CD4-positive, alpha-beta T cell treated with Interleukin-4 for 4 hours (primary cell): ENCODE measurements around the gene NAT10.
"Not testable (repeated sequence)": the region's sequence is repeated elsewhere in the genome, so short reads cannot be mapped to it uniquely, and the experiment has no call there.

Experiments used
- DNase-seq: peaks from one replicate; pipeline ENCODE4 v3.0.0-alpha.2; 2020

The NAT10 gene

DNA sequence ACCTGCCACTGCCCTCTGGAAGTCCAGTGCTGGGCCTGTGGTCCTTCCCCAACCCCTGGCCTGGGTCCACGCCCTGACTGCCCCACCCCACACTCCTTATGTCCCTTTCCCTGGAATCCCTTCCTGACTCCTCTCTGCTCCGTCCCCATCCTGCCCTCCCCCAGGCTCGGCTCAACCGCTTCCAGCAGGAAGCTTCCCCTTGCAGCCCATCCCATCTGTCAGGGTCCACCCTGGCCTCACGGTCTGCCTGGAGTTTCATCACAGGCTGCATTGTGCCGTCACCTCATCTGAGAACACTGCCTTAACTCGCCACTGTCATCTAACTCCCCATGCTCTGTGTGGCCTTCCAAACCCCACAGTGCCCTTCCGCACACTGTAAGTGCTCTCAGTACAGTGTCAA, 64.3 kb downstream of the NAT10 start:
- DNase-seq: no peak

GRCh38 chr11:34173050-34173449, 67.6 kb downstream of the NAT10 start:
- DNase-seq: no peak

DNA sequence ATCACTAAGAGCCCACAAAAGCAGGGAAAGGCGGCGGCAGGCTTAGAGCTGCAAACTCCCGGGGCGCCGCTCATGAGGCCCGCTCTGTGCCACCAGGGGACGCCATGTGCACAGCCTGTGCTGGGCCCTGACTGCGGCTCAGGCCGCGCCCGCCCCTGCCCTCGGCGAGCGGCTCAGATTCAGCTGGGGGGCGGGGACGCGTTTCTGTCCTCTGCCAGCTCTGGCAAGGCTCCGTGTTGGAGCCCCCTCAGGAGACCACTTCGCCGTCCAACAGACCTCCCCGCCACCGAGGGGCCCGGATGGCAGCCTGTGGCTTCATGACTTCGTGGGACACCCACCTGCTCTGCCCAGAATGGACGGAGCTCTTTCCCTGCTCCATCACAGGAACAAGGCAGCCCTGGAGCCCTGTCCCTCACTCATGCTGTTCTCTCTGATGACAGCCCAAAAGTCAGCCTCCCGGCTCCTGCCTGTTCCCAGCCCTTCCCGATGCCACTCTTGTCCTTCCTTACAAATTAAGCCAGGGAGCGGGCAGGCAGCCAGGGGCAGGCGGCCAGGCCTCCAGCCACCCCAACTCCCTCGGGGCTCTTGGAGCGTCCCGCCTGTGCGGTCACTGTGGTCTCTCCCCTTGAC, 69.1 kb downstream of the NAT10 start:
- DNase-seq: peak; percentile 64

- no peak for DNase-seq
These were observed 70.0 kb downstream of the NAT10 start for GRCh38 chr11:34175284-34176019.

GRCh38 chr11:34176751-34177209, 71.4 kb downstream of the NAT10 start:
- no peak for DNase-seq

DNA sequence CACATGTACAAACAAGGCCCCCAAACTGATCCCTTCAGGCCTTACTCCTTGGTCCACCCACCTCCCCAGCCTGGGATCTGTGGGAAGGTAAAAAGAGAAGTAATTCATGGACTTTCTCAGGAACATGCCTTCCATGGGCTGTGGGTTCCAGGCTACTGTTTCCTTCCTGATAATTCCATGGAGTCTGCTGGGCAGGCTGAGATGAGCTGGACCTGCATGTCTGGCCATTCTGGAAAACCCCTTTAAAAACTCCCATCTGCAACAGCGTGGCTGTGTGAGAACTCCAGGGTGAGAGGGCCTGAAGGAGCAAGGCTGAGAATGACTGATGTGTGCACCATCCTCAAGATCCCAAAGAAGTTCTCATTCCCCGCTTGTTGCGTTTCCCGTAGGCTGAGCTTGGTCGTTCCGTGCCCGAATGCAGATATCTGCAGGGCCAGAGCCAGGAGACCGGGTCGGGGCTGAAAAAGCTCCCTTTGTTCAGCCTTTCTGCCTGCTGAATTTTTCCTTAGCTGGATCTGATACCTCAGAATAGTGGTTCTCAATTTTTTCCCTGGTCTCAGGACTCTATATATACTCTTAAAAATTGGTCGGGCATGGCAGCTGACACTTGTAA, 72.9 kb downstream of the NAT10 start:
- DNase-seq: no peak

DNA sequence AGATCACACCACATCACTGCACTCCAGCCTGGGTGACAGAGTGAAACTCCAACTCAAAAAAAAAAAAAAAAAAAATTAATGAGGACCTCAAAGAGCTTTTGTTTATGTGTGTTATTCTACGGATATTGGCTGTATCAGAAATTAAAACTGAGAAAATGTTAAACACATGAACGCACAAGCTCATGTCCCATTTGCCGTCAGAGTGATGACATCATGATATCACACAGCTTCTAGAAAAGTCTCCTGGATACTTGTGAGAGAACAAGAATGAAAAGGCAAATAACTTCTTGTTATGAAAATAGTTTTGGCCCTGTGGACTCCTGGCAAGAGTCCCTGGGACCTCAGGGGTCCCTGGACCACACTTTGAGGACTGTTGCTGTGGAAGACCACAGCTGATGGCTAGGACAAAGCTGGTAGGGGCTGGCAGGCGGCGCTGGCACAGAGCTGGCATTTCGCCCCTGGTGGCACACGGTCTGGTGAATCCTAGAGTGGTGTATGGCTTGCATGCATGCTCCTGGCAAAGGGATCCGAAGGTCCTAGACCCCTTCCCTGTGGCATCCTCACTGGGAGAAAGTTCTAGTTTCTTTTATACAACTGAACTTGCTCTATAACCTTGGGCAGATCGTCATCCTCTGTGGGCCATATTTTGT, 73.7 kb downstream of the NAT10 start:
- no peak for DNase-seq

DNA sequence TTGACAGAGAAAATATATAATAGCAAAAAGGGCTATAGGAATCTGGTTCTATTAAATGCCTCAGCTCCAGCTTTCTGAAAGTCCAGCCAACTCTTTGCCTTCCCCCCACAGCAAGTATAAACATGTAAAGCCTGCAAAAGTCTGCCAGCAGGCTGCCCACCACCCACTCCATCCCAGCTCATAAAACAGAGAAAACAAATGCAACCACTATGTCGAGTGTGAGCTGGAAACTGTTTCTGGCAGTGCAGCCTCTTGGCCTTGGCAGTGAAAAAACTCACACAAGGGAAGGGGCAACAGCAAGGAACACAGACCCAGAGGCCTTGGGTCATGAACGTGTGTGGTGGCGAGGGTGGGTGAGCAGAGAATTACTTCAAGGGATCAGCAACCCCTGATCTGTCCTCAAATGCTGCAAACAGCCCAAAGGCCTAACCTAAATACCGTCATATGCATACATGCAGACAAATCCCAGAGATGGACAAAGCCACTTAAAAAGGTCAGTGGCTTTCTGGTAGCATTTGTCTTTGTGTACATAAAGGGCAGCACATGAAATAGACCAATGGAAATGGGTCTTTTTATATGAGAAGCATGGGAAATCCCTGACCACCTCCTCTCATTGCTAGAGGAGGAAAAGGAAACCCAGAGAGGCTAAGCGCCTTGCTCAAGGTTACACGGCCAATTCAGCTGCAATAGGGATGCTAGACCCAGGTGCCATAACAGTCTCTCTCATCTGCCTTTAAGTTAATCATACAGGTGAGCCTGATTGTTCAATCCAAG, 74.8 kb downstream of the NAT10 start:
- no peak for DNase-seq

DNA sequence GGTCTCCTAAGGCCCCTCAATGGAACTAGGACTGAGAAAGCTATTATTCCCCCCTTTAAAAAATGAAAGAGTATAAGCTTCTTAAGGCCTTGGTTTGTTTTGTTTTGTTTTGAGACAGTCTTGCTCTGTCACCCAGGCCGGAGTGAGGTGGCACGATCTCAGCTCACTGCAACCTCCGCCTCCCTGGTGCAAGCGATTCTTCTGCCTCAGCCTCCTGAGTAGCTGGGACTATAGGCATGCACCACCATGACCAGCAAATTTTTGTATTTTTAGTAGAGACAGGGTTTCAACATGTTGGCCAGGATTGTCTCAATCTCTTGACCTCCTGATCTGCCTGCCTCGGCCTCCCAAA, 75.4 kb downstream of the NAT10 start:
- not testable (repeated sequence) for DNase-seq

DNA sequence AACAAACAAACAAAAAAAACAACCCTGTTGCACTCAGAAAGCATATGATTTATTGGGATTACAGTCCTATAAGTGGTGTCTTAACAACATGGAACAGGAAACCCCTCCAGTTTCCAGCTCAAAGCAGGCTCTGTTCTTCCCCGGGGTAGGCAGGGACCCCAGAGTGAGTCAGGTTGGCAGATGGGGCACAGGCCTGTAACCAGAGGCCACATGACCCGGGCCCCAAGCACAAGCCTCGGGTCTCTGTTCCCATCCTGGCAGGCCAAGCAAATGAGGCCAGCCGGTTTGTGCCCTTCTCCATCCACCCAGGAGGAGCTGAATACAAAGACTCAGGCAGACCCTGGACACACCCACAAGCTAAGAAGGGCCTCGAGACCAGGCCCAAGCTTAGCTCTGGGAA, 75.8 kb downstream of the NAT10 start:
- DNase-seq: no peak

DNA sequence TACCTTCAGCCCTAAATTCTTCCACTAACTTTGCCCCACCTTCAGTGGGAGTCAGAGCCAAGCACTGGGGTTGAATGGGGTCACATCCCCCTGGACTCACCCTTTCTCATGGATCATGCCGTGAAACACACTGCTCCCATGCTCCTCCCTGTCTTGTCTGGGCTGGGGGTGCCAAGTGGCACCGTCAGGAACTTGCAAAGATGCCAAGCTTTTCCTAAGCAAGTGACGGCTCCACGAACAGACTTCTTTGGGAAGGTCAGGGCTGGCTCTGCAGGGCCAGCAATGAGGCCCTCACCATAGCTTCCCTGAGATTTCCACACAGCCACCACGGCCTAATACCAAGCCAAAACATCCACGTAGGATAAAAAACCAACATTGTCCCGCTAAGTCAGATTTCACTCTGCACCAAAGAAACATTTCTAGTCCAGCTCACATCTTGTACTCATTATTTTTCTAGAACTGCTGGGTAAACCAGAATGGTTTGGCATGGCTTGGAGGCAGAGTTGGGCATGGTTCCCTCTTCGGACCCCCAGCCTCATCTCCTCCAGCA, 76.5 kb downstream of the NAT10 start:
- DNase-seq: no peak

- DNase-seq: no peak
These were observed 77.0 kb downstream of the NAT10 start for GRCh38 chr11:34182425-34182824.

- no peak for DNase-seq
These were observed 77.7 kb downstream of the NAT10 start for GRCh38 chr11:34182921-34183685.

- no peak for DNase-seq
These were observed 78.5 kb downstream of the NAT10 start for GRCh38 chr11:34183848-34184391.

DNA sequence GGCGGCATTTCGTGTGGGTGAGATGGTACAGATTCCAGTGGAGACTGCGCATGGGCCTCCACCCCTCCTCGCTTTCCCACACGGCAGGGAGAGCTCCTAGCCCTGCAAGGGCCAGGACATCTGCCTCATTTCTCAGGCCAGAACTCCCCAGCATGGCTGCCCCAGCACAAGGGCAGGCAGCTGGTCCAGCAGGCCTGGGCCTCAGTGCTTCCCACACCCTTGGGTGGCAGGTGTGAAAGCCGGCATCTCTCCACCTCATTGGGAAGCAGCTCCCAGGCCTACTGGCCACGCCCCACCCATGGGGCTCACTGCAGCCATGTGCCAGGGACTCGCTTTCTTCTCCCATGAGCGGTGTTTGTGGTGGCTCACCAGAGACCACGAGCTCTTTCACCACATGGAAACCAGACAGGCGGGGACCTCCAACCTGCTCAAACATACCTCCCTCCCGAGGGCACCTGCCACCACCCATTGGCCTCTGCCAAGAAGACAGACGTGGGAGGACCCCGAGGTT, 79.1 kb downstream of the NAT10 start:
- DNase-seq: no peak

- DNase-seq: no peak
These were observed 80.8 kb downstream of the NAT10 start for GRCh38 chr11:34185926-34186841.

DNA sequence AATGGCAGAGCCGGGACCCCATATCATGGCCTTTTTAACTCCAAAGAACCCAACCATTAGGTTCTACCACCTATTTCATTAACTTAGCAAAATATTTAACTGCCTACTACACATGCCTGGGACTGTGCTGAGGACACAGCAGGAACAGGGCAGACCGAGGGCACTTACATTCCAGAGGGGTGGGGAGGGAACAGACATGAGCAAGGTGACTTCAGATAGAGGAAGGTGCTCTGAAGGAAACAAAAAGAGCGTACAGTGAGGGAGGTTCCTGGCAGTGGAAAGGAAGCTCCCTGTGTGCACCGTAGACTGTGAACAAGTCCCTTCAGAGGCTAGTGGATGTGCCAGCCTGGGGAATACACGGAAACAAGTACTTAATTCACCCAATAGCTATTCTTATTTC, 82.8 kb downstream of the NAT10 start:
- DNase-seq: no peak

- no peak for DNase-seq
These were observed 83.8 kb downstream of the NAT10 start for GRCh38 chr11:34189191-34189590.

GRCh38 chr11:34190192-34191139, 85.0 kb downstream of the NAT10 start:
- no peak for DNase-seq
